ENCODE data around the gene LRPAP1.
A peak's percentile ranks its signal among the peaks of the same experiment; 100 is the strongest.

LRPAP1 gene

GRCh38 chr4:3492741-3493719 is 39.2 kb downstream of the LRPAP1 start:
- Histone ChIP-seq H3K27me3 (ENCODE audit: insufficient read depth, poor library complexity, severe bottlenecking) (no peaks in the 10 kb centered on the region), H3K4me3 (ENCODE audit: severe bottlenecking) (no peak overlapping the region), H3K4me1 (ENCODE audit: insufficient read depth, poor library complexity, severe bottlenecking) (no peaks in the 10 kb centered on the region), H3K9me3 (ENCODE audit: severe bottlenecking) (no peaks in the 10 kb centered on the region), H3K36me3 (ENCODE audit: low read depth) (peaks cover 12% of the 10 kb centered on the region), H3K27ac (ENCODE audit: poor library complexity, severe bottlenecking) (no peak overlapping the region)
- no peak for DNase-seq (ENCODE audit: low spot score)
- TF ChIP-seq CTCF (IDR thresholded peaks at IDR 0.05; ENCODE audit: poor library complexity, severe bottlenecking): no peak
- ATAC-seq (ENCODE audit: low read depth): no peak

GRCh38 chr4:3491681-3492405 is 40.4 kb downstream of the LRPAP1 start:
- Histone ChIP-seq H3K4me3 (ENCODE audit: severe bottlenecking) (no peak overlapping the region), H3K4me1 (ENCODE audit: insufficient read depth, poor library complexity, severe bottlenecking) (no peaks in the 10 kb centered on the region), H3K36me3 (ENCODE audit: low read depth) (peaks cover 12% of the 10 kb centered on the region), H3K9me3 (ENCODE audit: severe bottlenecking) (no peaks in the 10 kb centered on the region), H3K27me3 (ENCODE audit: insufficient read depth, poor library complexity, severe bottlenecking) (no peaks in the 10 kb centered on the region), H3K27ac (ENCODE audit: poor library complexity, severe bottlenecking) (no peak overlapping the region)
- no peak for DNase-seq (ENCODE audit: low spot score)
- ATAC-seq (ENCODE audit: low read depth): peak; percentile 31; the same call in 2 of the 3 replicates
- TF ChIP-seq CTCF (IDR thresholded peaks at IDR 0.05; ENCODE audit: poor library complexity, severe bottlenecking): no peak

- ATAC-seq (ENCODE audit: low read depth): no peak
- peaks cover 12% of the 10 kb centered on the region for H3K36me3 ChIP-seq (ENCODE audit: low read depth)
- no peaks in the 10 kb centered on the region for H3K9me3 ChIP-seq (ENCODE audit: severe bottlenecking)
- DNase-seq (ENCODE audit: low spot score): no peak
- TF ChIP-seq CTCF (IDR thresholded peaks at IDR 0.05; ENCODE audit: poor library complexity, severe bottlenecking): no peak
- H3K27ac ChIP-seq (ENCODE audit: poor library complexity, severe bottlenecking): no peak overlapping the region
- no peak overlapping the region for H3K4me3 ChIP-seq (ENCODE audit: severe bottlenecking)
- no peaks in the 10 kb centered on the region for H3K4me1 ChIP-seq (ENCODE audit: insufficient read depth, poor library complexity, severe bottlenecking)
- H3K27me3 ChIP-seq (ENCODE audit: insufficient read depth, poor library complexity, severe bottlenecking): no peaks in the 10 kb centered on the region
Measured at GRCh38 chr4:3489451-3489962, 42.7 kb downstream of the LRPAP1 start.

GRCh38 chr4:3488820-3489219 is 43.4 kb downstream of the LRPAP1 start:
- Histone ChIP-seq H3K36me3 (ENCODE audit: low read depth) (peaks cover 12% of the 10 kb centered on the region), H3K4me3 (ENCODE audit: severe bottlenecking) (no peak overlapping the region), H3K9me3 (ENCODE audit: severe bottlenecking) (no peaks in the 10 kb centered on the region), H3K4me1 (ENCODE audit: insufficient read depth, poor library complexity, severe bottlenecking) (peaks cover 6% of the 10 kb centered on the region), H3K27me3 (ENCODE audit: insufficient read depth, poor library complexity, severe bottlenecking) (no peaks in the 10 kb centered on the region), H3K27ac (ENCODE audit: poor library complexity, severe bottlenecking) (no peak overlapping the region)
- no peak for TF ChIP-seq CTCF (IDR thresholded peaks at IDR 0.05; ENCODE audit: poor library complexity, severe bottlenecking)
- no peak for DNase-seq (ENCODE audit: low spot score)
- ATAC-seq (ENCODE audit: low read depth): no peak

Measured in RWPE2 (cell line).